Ishikawa (cell line): ENCODE results near the gene RCOR1.

ENCODE experiments used
- CEBPB ChIP-seq: IDR thresholded peaks from 2 replicates; pipeline ENCODE4 v1.6.1; 2012
- CREB1 ChIP-seq: IDR thresholded peaks from 2 replicates; pipeline ENCODE4 v1.6.1; 2012; ENCODE audit warnings: low read depth
- EGR1 ChIP-seq: IDR thresholded peaks from 2 replicates; pipeline ENCODE4 v1.6.1; 2012
- EP300 ChIP-seq: IDR thresholded peaks from 2 replicates; pipeline ENCODE4 v1.6.1; 2012; ENCODE audit warnings: borderline replicate concordance
- FOXM1 ChIP-seq: IDR thresholded peaks from 2 replicates; pipeline ENCODE4 v1.6.1; 2012; ENCODE audit warnings: low read depth, borderline replicate concordance
- MAX ChIP-seq: IDR thresholded peaks from 2 replicates; pipeline ENCODE4 v1.6.1; 2012
- NFIC ChIP-seq: IDR thresholded peaks from 2 replicates; pipeline ENCODE4 v1.6.1; 2012
- RAD21 ChIP-seq: IDR thresholded peaks from 2 replicates; pipeline ENCODE4 v1.6.1; 2012; ENCODE audit warnings: low read depth
- REST ChIP-seq: IDR thresholded peaks from 2 replicates; pipeline ENCODE4 v1.6.1; 2012; ENCODE audit warnings: low read depth, mild to moderate bottlenecking
- TAF1 ChIP-seq: IDR thresholded peaks from 2 replicates; pipeline ENCODE4 v1.6.1; 2012; ENCODE audit warnings: low read depth, mild to moderate bottlenecking
- TCF12 ChIP-seq: IDR thresholded peaks from 2 replicates; pipeline ENCODE4 v1.6.1; 2012; ENCODE audit warnings: low read depth
- TEAD4 ChIP-seq: IDR thresholded peaks from 2 replicates; pipeline ENCODE4 v1.6.1; 2012
- USF1 ChIP-seq: IDR thresholded peaks from 2 replicates; pipeline ENCODE4 v1.6.1; 2012
- YY1 ChIP-seq: IDR thresholded peaks from 2 replicates; pipeline ENCODE4 v1.6.1; 2012; ENCODE audit warnings: low read depth
- ZBTB7A ChIP-seq: IDR thresholded peaks from 2 replicates; pipeline ENCODE4 v1.6.1; 2012; ENCODE audit warnings: low read depth

The RCOR1 gene

GRCh38 chr14:102565331-102565887 lies 27.0 kb upstream of the RCOR1 start:
- no peak for TF ChIP-seq TAF1

GRCh38 chr14:102565959-102566358 lies 26.5 kb upstream of the RCOR1 start:
- no peak for TF ChIP-seq TEAD4
- TF ChIP-seq MAX = no peak
- TF ChIP-seq CEBPB = no peak
- TF ChIP-seq YY1 = no peak
- no peak for TF ChIP-seq EGR1
- TF ChIP-seq EP300 = no peak
- no peak for TF ChIP-seq USF1
- TF ChIP-seq RAD21 = no peak
- TF ChIP-seq CREB1 = no peak
- TF ChIP-seq FOXM1 = no peak
- TF ChIP-seq REST = no peak
- no peak for TF ChIP-seq TAF1
- no peak for TF ChIP-seq TCF12

- no peak for TF ChIP-seq RAD21
- no peak for TF ChIP-seq CEBPB
- no peak for TF ChIP-seq TCF12
- TF ChIP-seq YY1 = no peak
- TF ChIP-seq EP300 = no peak
- TF ChIP-seq USF1 = no peak
- no peak for TF ChIP-seq ZBTB7A
- TF ChIP-seq NFIC = no peak
- TF ChIP-seq TEAD4 = no peak
- no peak for TF ChIP-seq EGR1
- TF ChIP-seq CREB1 = no peak
- no peak for TF ChIP-seq TAF1
- TF ChIP-seq MAX = no peak
- TF ChIP-seq FOXM1 = no peak
- no peak for TF ChIP-seq REST
These were observed 24.3 kb upstream of the RCOR1 start for GRCh38 chr14:102568115-102568614.

- TF ChIP-seq FOXM1 = no peak
- no peak for TF ChIP-seq REST
- TF ChIP-seq NFIC = no peak
- no peak for TF ChIP-seq ZBTB7A
- TF ChIP-seq YY1 = no peak
- no peak for TF ChIP-seq CEBPB
These were observed 22.0 kb upstream of the RCOR1 start for GRCh38 chr14:102570334-102570995.

GRCh38 chr14:102571043-102571442 lies 21.4 kb upstream of the RCOR1 start:
- TF ChIP-seq EP300 = no peak
- no peak for TF ChIP-seq CEBPB
- no peak for TF ChIP-seq TEAD4
- no peak for TF ChIP-seq ZBTB7A
- TF ChIP-seq RAD21 = no peak
- no peak for TF ChIP-seq CREB1
- TF ChIP-seq YY1 = no peak
- TF ChIP-seq USF1 = no peak
- TF ChIP-seq MAX = no peak
- no peak for TF ChIP-seq TCF12
- no peak for TF ChIP-seq EGR1
- no peak for TF ChIP-seq TAF1
- no peak for TF ChIP-seq FOXM1
- no peak for TF ChIP-seq NFIC
- TF ChIP-seq REST = no peak
